Stimulated activated CD8-positive, alpha-beta memory T cell treated with anti-CD3 and anti-CD28 coated beads, Interleukin-4, amount 100 ng/mL, for 24 hours (primary cell): ENCODE measurements around the gene ZP1.
A peak's percentile ranks its signal among the peaks of the same experiment; 100 is the strongest.
"Not testable (repeated sequence)": the region's sequence is repeated elsewhere in the genome, so short reads cannot be mapped to it uniquely, and the experiment has no call there.

Experiments used
- DNase-seq: peaks from one replicate; pipeline ENCODE4 v3.0.0-alpha.2; 2020; ENCODE audit warnings: low read depth

The ZP1 gene

DNA sequence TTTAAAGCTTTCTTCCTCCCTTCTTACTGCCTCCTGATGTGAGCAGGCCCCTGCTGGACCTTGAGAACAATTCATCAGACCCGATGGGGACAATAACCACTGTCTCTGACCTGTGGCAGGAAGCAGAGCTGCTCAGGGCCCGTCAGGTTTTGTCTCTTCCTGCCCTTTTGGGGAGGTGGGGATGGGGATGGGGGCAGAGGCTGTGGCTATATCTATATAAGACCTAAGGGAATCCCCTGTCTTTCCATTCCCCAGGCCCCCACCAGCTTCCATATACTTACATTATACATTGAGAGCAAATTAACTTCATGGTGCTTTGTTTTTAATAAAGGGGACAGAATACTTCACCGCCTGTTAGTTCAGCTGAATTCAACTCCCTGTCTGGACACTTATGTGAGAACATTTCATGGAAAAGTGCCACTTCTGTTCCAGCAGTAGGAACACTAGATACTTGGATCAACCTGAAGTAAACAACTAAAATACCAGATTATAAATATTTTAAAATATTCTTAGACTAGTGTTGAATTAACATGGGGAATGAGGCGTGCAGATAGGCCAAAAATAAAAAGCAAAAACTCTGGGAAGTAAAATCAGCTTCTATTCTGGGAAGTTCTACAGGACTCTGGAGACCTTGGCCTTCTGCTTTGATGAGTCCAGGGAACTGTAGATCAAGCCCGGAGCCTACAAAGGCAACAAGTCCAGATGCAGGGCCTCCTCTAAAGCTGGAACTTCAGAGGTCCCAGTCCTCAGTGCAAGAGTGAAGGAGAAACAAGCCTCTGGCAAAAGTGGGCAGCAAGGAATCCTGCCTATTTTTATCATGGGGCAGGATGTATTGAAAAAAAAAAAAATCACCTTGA, 11.1 kb downstream of the ZP1 start:
- DNase-seq = no peak

DNA sequence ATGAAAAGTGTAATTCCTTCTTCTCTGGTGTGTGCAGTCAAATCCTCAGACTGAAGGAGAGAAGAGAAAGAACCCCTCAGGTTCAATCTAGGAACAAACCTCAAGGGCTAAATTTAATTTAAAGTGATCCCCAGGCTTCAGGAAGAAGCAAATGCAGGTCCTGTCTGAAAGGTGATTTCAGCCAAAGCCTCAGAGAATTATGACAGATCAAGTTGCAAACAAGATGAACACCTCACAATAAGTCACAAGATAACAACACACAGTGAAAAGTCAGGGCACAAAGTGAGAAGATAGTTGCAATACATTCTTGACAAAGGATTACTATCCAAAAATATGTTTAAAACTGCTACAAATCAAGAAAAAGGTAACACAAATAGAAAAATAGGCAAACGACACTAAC, 11.8 kb downstream of the ZP1 start:
- no peak for DNase-seq

DNA sequence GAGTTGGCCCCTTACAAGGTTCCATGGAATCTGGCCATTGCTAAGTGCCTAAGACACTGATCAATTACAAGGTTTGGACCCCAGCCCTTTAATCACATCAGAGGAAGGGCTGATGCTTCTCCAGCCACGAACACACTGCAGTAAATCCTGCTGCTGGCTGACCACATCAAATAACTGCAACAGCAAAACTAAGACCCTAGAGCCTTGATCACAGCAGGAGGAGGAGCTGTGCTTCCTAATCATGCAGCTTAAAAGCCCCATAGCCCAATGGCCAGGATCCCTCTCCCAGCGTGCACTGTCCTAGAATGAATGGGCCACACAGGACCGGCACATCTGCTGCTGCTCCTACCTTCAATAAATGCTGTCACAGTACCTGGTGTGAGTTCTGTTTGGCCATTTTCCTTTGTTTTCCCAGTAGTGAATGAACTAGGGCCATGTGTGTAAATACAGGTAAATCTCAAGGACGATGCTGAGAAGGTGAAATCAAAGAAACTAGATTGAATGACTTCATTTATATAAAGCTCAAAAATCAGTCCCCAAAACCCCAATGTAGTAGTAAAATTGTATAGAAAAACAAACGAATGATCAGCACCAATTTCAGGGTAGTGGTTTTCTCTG, 12.7 kb downstream of the ZP1 start:
- DNase-seq = no peak

DNA sequence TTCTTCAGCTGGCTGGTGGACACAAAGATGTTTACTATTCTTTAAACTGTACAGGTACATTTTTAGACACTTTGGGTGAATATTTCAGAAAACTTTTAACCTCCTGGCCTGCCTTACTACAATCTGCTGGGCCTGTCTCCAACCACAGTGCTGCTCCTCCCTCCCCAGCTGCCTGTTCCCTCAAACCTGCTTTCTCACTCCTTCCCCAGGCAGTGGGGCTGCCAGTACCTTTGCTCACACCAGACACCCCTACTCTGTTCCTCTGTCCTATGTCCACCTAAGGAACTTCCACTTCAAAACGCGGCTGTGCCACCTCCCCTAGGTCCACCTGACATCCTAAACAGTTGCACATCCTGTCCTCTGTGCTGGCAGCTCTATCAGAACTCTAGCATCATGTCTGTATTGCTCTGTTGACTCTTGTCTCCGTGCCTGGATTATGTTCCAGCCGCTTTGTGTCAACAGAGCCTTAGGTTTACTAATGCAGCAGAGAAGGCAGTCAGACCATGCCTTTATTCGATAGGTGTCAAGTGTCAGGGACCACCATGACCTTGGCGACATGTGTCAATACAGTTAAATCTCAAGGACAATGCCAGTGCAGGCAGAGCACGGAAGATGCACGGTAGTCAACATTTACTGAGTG, 13.4 kb downstream of the ZP1 start:
- DNase-seq = no peak

DNA sequence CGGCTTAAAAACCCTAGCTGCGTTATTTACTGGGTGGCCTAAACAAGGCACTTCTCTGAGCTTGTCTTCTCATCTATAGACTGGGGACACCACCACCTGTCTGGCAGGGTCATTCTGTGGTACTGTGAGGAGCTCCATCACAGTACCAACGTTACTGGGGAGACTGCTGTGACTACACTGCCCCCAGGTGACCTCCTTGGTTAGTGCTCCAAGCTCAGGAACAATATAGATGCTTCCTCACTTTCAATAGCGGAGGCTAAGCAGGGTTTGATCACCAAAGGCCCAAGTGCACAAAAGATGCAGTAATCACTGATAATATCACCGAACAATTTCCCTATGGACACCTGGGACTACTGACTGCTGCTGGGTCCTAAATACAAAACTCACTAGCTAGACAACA, 20.2 kb downstream of the ZP1 start:
- DNase-seq = no peak

DNA sequence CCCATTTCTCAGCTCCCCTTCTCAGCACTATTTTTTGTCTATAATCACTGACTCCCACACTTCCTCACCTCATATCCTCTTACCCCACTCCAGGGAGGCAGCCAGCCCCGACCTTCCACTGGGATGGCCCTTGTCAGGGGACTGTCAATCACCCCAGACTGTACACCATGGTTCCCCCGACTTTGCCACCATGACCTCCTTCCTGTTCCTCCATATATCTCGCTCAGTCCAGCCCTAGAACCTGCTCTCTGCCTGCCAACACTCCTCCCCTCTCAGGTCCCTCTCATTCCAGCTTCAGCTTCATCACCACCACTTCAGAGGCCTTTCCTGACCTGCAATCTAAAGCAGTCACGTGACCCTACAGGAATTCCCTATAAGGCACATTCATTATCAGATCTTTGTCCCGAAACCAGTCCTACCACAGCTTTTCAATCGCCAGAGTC, 22.5 kb downstream of the ZP1 start:
- DNase-seq = no peak

DNA sequence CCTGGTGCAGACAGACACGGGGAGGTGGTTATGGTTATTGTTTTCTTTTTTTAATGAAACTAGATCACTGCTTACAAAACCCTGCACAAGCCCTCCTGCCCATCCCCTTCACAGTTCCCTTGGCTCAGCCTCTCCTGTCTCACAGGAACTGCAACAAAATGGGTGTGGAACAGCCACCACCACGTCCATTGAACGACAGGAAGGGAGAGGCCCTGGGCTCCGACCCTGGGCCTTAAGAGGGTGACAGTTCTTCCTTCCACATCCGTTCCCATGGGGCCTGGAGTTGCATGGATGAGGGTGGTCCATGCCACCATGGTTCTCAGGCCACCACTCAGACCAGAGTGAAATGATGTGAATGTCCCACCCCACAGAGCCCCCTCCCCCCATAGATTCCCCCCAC, 23.4 kb downstream of the ZP1 start:
- no peak for DNase-seq

- no peak for DNase-seq
Measured at GRCh38 chr11:60891103-60891741, 23.9 kb downstream of the ZP1 start.

GRCh38 chr11:60895687-60896086, 28.3 kb downstream of the ZP1 start:
- no peak for DNase-seq

GRCh38 chr11:60897496-60897895, 30.2 kb downstream of the ZP1 start:
- no peak for DNase-seq

DNA sequence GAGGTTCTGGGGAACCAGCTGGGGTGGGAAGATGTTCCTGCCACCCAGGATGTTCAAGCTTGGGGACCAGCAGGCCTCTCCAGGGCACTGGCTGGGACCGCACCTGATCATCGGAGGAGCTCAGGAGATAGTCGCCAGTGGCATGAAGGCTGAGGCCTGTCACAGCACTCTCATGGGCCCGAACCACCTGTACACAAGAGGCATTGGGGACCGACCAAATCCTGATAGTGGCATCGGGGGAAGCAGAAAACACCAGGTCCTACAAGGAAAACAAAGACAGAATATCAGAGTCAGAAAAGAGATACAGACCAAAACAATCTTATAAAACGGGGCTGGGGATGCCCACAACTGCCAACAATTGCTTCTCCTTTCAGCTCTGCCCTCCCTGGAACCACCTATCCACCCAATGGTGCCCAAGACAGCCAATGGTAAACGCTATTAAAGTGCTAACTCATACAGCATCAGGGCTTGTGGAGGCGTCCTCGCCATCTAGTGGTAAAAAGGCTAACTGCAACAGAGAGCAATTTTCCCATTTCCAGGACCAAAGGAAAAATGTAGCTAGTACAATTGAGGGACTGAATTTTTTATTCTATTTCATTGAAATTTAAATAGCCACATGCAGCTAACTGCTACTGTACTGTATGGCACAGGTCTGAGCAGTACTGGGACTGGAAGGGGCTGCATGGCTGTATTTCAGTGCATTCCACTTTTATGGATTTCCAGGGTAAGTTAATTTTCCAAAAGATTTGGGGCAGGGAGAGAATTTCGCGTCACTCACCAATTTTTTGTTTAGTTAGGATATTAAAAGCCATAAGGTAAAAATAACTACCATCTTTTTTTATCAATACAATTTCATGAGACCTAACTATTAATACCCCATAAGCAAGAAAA, 31.9 kb downstream of the ZP1 start:
- DNase-seq = no peak

DNA sequence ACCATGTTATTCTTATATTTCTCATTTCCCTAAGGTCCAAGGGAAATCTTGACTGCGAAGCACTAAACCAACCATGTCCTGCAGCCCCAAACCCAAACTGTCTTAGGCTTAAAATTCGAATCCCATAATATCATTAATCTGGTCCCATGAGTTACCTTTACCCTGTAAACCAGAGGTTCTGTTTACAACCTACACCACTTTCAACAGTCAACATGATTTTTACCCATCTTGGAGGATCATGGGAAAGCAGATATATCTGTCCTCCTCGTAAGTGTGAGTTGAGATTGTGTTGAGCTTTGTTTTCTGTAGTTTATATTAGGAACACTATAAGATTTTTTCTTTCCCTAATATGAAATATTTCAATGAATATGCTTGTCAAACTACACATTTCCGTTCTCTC, 32.6 kb downstream of the ZP1 start:
- no peak for DNase-seq

DNA sequence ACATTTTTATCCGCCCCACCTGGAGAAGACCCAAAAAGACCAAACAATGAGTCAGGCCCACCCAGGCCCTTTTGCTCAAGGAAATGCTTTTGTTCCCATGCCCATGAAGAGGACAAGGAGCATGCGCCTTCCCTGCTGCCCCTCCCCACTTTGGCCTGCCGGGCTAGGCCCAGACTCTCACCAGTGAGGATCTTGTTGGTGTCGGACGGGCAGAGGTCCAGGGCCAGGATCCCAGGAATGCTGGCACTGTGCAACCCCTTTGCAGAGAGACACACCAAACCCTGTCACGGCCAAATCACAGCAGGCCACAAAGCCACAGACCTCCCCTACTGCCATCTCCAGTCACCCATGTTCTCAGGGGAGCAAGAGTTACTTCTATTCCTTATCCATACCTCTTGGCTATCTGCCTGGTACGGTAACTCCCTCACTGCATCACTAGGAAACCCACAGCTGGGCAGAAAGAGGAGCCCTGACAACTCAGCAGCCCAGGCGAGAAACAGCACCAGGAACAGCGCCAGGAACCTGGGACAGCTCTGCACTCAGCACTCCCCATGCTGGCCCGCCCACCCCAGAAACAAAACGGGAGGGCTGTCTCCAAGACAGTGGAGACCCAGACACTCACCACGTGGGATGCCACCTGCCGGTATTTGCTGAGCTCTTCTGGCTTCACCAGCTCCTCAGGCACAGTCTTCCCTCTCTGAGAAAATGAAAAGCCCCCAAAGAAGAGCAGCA, 33.5 kb downstream of the ZP1 start:
- no peak for DNase-seq

- no peak for DNase-seq
Measured at GRCh38 chr11:60902625-60903024, 35.3 kb downstream of the ZP1 start.

- DNase-seq = no peak
Measured at GRCh38 chr11:60905047-60905446, 37.7 kb downstream of the ZP1 start.

DNA sequence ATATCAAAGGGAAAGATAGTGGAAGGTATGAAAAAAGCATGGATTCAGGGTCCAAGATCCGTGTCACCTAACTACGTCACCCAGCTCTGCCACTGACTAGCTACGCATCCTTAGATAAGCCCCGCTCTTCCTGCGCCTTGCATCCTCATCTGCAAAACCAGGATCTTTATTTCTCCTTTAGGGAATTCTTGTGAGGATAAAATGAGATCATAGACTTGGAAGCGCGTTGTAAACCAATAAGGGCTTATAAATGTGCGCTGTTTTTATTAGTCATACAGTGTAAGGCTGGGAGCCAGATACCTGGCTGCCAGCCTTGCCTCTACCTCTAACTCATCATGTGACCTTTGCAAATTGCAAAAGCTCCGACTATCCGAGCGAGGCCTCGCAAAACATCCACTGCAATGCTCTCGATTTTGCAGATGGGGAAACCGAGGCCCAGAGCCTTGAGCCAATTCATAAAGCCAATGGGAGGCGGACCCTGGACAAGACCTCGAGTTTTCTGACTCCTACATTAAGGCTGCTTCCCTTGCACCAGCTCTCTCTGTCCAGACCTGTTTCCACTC, 38.3 kb downstream of the ZP1 start:
- no peak for DNase-seq

DNA sequence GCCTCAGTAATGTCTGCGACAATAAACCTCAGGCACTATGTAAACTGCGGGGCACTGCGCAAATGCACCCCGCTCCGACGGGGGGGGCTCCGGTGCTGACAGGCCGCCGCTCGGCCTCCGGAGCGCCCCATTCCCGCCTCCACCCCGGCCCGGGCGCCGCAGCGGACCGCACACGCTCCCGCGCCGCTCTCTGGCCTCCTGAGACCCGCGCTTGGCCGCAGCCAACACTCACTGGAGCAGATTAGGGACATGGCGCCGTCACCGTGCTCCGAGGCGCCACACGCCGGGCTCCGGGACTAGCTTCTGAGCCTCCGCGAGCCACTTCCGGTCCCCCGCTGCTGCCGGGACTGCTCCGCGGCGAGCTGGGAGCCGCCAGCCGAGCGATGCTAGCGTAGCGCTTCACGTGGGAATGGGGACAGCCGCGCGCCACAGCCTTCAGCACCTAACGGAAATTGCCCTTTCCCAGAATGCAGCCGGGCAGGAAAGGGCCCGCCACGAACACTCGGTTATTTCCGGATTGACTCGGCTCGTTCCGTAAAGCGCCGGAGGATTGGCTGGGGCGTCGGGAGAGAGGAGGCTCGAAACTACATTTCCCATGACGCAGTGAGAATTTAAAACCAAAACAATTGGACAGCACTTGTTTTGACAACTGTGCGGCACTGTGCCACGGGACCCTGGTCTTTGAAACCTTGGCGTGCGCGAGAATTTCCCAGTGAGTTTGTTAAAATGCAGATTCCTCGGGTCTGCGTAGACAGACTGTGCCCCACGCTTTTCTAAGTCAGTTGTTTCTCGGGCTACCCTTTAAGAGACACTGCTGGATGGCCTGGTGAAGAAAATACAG, 39.0 kb downstream of the ZP1 start, which contains the start of gene PRPF19:
Gene PRPF19 (minus strand): TSS at position 454 of the 841 bp plus-strand sequence. CDS start 203 bp downstream, at position 251.
- DNase-seq = peak; percentile 98

DNA sequence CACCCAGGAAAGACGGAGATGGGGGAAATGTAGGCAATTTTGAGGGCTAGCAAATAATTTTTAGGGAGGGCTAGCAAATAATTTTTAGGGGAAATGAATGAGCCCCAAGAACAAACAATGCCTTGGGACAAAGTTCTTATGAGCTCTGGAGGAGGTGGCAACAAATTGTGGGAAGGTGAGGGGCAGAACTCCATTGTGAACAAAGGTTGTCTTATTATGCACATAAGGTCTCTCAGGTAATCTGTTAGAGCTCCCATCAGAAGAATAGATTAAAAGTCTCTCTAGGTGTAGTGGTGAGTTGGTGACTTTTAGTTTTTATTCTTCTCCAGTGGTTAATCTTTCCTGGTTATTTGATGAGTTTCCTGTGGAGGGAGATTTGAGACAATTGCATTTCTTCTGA, 41.5 kb downstream of the ZP1 start:
- no peak for DNase-seq

DNA sequence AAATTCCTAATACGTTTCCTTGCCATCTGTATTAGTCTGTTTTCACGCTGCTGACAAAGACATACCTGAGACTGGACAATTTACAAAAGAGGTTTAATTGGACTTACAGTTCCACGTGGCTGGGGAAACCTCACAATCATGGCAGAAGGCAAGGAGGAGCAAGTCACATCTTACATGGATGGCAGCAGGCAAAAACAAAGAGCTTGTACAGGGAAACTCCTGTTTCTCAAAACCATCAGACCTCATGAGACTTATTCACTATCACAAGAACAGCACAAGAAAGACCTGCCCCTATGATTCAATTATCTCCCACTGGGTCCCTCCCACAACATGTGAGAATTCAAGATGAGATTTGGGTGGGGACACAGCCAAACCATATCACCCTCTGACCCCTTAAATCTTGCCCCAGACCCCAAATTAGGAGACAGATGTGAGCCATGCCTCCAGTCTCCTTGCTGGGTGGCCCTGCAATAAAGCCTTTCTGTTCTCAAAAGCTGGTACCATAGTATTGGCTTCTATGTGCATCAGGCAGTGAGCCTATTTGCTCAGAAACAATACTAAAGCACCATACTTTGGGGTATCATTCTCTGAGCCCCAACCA, 42.4 kb downstream of the ZP1 start:
- DNase-seq = not testable (repeated sequence)
